CD4-positive, alpha-beta T cell treated with Interleukin-6 for 4 hours (primary cell): ENCODE results near the gene SLC45A2.
A peak's percentile ranks its signal among the peaks of the same experiment; 100 is the strongest.
"Not testable (repeated sequence)": the region's sequence is repeated elsewhere in the genome, so short reads cannot be mapped to it uniquely, and the experiment has no call there.

ENCODE experiments used
- DNase-seq: peaks from one replicate; pipeline ENCODE4 v3.0.0-alpha.2; 2020; ENCODE audit warnings: mixed read lengths

Gene SLC45A2

GRCh38 chr5:33964132-33964700, 20.3 kb downstream of the SLC45A2 start:
- no peak for DNase-seq

GRCh38 chr5:33958176-33958575, 26.3 kb downstream of the SLC45A2 start:
- DNase-seq = no peak

- DNase-seq = no peak
Observed at GRCh38 chr5:33957577-33958150, 26.8 kb downstream of the SLC45A2 start.

GRCh38 chr5:33952175-33952574, 32.3 kb downstream of the SLC45A2 start:
- DNase-seq = not testable (repeated sequence)

GRCh38 chr5:33944543-33945132, 39.9 kb downstream of the SLC45A2 start:
- no peak for DNase-seq

GRCh38 chr5:33941090-33941489, 43.4 kb downstream of the SLC45A2 start:
- no peak for DNase-seq

GRCh38 chr5:33939556-33940262, 44.8 kb downstream of the SLC45A2 start:
- no peak for DNase-seq

- DNase-seq = no peak
Observed at GRCh38 chr5:33938881-33939280, 45.6 kb downstream of the SLC45A2 start.

- DNase-seq = no peak
Observed at GRCh38 chr5:33938507-33938796, 46.0 kb downstream of the SLC45A2 start.

GRCh38 chr5:33937707-33938506, 46.6 kb downstream of the SLC45A2 start:
- DNase-seq = no peak

- DNase-seq = no peak
Observed at GRCh38 chr5:33937017-33937706, 47.3 kb downstream of the SLC45A2 start.

- no peak for DNase-seq
Observed at GRCh38 chr5:33936381-33937016, 48.0 kb downstream of the SLC45A2 start, which contains the start of gene RXFP3. Gene RXFP3 (plus strand): TSS chr5:33936386. CDS start chr5:33936741, 355 bp downstream.

- DNase-seq = peak; percentile 3
Observed at GRCh38 chr5:33936004-33936380, 48.5 kb downstream of the SLC45A2 start.

- no peak for DNase-seq
Observed at GRCh38 chr5:33934176-33934575, 50.3 kb downstream of the SLC45A2 start.

- DNase-seq = no peak
Observed at GRCh38 chr5:33933723-33934169, 50.7 kb downstream of the SLC45A2 start.

GRCh38 chr5:33931136-33931535, 53.4 kb downstream of the SLC45A2 start:
- DNase-seq = no peak

- DNase-seq = no peak
Observed at GRCh38 chr5:33929925-33930690, 54.4 kb downstream of the SLC45A2 start.

- DNase-seq = no peak
Observed at GRCh38 chr5:33928283-33928682, 56.2 kb downstream of the SLC45A2 start.

- no peak for DNase-seq
Observed at GRCh38 chr5:33927685-33928084, 56.8 kb downstream of the SLC45A2 start.

- no peak for DNase-seq
Observed at GRCh38 chr5:33925278-33925677, 59.2 kb downstream of the SLC45A2 start.

GRCh38 chr5:33921002-33921401, 63.5 kb downstream of the SLC45A2 start:
- no peak for DNase-seq
